K562 treated with DMSO at 1 percent for 12 hours (cell line): ENCODE results near the gene CFAP46. TPM values are rescaled to one million over a fixed set of nuclear protein-coding genes. Genes with fewer than 3 reads are reported as not detected.

ENCODE experiments used
- total RNA-seq: library from RNA; unstranded; fragments of 300-600 nt; gene quantifications from 2 replicates; pipeline ENCODE4 v1.2.3, GENCODE V29; 2022; ENCODE audit not compliant: insufficient read depth

The CFAP46 gene
- not detected in 2 replicates for total RNA-seq

GRCh38 chr10:132942101-132943057, at the start of gene CFAP46:
TSS of gene CFAP46 (minus strand) at chr10:132942570. CDS start at chr10:132942484, 86 bp downstream.

GRCh38 chr10:132785723-132786475, 156.5 kb downstream of the CFAP46 start, which contains the start of gene NKX6-2:
TSS of gene NKX6-2 (minus strand) at chr10:132786147. CDS start at chr10:132785948, 199 bp downstream.

Other genes starting within 250 kb of the CFAP46 start
- gene NKX6-2, start 156.4 kb downstream of the CFAP46 start, total RNA-seq: 5.6 TPM in 1 of 2 replicates, not detected in the other
- not detected in 2 replicates for gene ADGRA1, start 145.4 kb upstream of the CFAP46 start, total RNA-seq
- gene KNDC1, start 217.6 kb upstream of the CFAP46 start, total RNA-seq: not detected in 2 replicates